ENCODE results near the gene RASA3. TPM values are rescaled to one million over a fixed set of nuclear protein-coding genes. Genes with fewer than 3 reads are reported as not detected.
A peak's percentile ranks its signal among the peaks of the same experiment; 100 is the strongest.

Gene RASA3
- total and polyA plus RNA-seq, 2 donors (not counting 3 experiments of a cell fraction or from before 2014, with no cell fraction given): 26.5 to 53.8 TPM

DNA sequence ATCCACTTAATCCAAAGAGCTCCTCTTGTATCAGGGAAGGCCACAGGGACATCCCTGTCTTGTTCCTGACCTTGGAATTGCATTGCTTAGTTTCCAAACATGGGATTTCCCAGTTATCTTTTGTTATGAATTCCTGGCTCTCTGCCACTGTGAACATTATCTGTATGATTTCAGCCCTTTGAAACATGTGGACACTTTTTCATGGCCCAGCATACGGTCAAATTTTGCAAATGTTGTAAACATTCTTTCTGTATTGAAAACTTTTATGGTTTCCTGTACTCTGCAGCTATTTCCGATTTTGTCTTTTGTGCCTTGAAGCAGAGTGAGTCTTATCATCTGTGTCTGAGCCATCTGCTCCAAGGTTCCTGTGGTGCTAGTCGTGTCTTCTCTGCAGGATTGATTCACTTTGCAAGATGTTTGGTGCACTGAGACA is 42.1 kb upstream of the RASA3 start:
- H2AFZ ChIP-seq (ENCODE audit: low read depth, low read length): no peak overlapping the region
- DNase-seq (ENCODE audit: low read depth, low spot score): peak; percentile 86
- peaks cover 11 to 12% of the 10 kb centered on the region in 2 experiments for H3K27me3 ChIP-seq (ENCODE audit: control insufficient read depth in 2 of 2, insufficient read depth in 2 of 2, low read length in 2 of 2)
- FAIRE-seq: peak; percentile 90
- no peaks in the 10 kb centered on the region for H4K20me1 ChIP-seq (replicated peaks; ENCODE audit: control insufficient read depth, extremely low read depth, insufficient read depth, low read length)
- H3K4me1 ChIP-seq (ENCODE audit: control insufficient read depth, extremely low read depth, insufficient read depth, low read length): peaks cover 14% of the 10 kb centered on the region
- dilution Hi-C loops (cut with MboI; ENCODE audit: extremely low pct_ligation_motif_present, low sequenced_read_pairs): no loop called here
- no peak overlapping the region for H3K4me3 ChIP-seq (replicated peaks in 1 of 3; ENCODE audit: insufficient read depth in 1 of 3, low read depth in 1 of 3, low read length in 3 of 3)
- POLR2A ChIA-PET: no interaction called here
- intact Hi-C loops (cut with micrococcal nuclease): no loop called here
- no peaks in the 10 kb centered on the region for H3K36me3 ChIP-seq (ENCODE audit: control insufficient read depth in 2 of 2, extremely low read depth in 1 of 2, insufficient read depth in 2 of 2, low read length in 2 of 2)
- peak overlapping the region; percentile 37 for H3K27ac ChIP-seq (ENCODE audit: insufficient read depth, low read depth, low read length)
- no TSS peak for BruUV-seq (replicated peaks)
- H3K79me2 ChIP-seq (ENCODE audit: control insufficient read depth, insufficient read depth, low read length): no peaks in the 10 kb centered on the region
- TF ChIP-seq POLR2A (IDR thresholded peaks at IDR 0.05; ENCODE audit: low read depth, low read length) (no peak), GATA2 (IDR thresholded peaks at IDR 0.05; ENCODE audit: insufficient read depth, insufficient read length, low read depth, low read length) (peak; percentile 56)
- no peak overlapping the region for H3K9ac ChIP-seq (replicated peaks; ENCODE audit: extremely low read depth, insufficient read depth, low read length)
- H3K4me2 ChIP-seq (ENCODE audit: insufficient read depth, low read length): peak overlapping the region; percentile 33
- H3K9me3 ChIP-seq (replicated peaks; ENCODE audit: control insufficient read depth, insufficient read depth, low read length): no peaks in the 10 kb centered on the region
- H3K9me1 ChIP-seq (replicated peaks; ENCODE audit: control insufficient read depth, extremely low read depth, insufficient read depth, low read length): no peaks in the 10 kb centered on the region
- CTCF ChIA-PET: interaction anchor here (0.8 to 1.4 kb wide), 3 partner anchors 9 to 37 kb away, joined by 3 read pairs; no protein-coding TSS in a partner anchor

- no TSS peak for BruUV-seq (replicated peaks)
- Histone ChIP-seq H3K79me2 (ENCODE audit: control insufficient read depth, insufficient read depth, low read length) (no peaks in the 10 kb centered on the region), H3K9ac (replicated peaks; ENCODE audit: extremely low read depth, insufficient read depth, low read length) (no peak overlapping the region), H3K9me1 (replicated peaks; ENCODE audit: control insufficient read depth, extremely low read depth, insufficient read depth, low read length) (no peaks in the 10 kb centered on the region), H2AFZ (ENCODE audit: low read depth, low read length) (no peak overlapping the region), H3K36me3 (ENCODE audit: control insufficient read depth in 2 of 2, extremely low read depth in 1 of 2, insufficient read depth in 2 of 2, low read length in 2 of 2) (no peaks in the 10 kb centered on the region), H3K9me3 (replicated peaks; ENCODE audit: control insufficient read depth, insufficient read depth, low read length) (no peaks in the 10 kb centered on the region), H3K4me1 (ENCODE audit: control insufficient read depth, extremely low read depth, insufficient read depth, low read length) (peaks cover 14% of the 10 kb centered on the region), H3K27me3 (ENCODE audit: control insufficient read depth in 2 of 2, insufficient read depth in 2 of 2, low read length in 2 of 2) (peaks cover 6 to 10% of the 10 kb centered on the region in 2 experiments), H3K4me2 (ENCODE audit: insufficient read depth, low read length) (no peak overlapping the region), H4K20me1 (replicated peaks; ENCODE audit: control insufficient read depth, extremely low read depth, insufficient read depth, low read length) (no peaks in the 10 kb centered on the region), H3K27ac (ENCODE audit: insufficient read depth, low read depth, low read length) (no peak overlapping the region), H3K4me3 (replicated peaks in 1 of 3; ENCODE audit: insufficient read depth in 1 of 3, low read depth in 1 of 3, low read length in 3 of 3) (no peak overlapping the region)
- FAIRE-seq (no peak), DNase-seq (ENCODE audit: low read depth, low spot score) (no peak)
- POLR2A ChIA-PET: no interaction called here
- TF ChIP-seq MAX (IDR thresholded peaks at IDR 0.05; ENCODE audit: insufficient read depth, insufficient read length): no peak
- intact Hi-C loops (cut with micrococcal nuclease) (no loop called here), dilution Hi-C loops (cut with MboI; ENCODE audit: extremely low pct_ligation_motif_present, low sequenced_read_pairs) (no loop called here)
- CTCF ChIA-PET: interaction anchor here (0.5 kb wide), 1 partner anchor 428 kb away, joined by 4 read pairs; no protein-coding TSS in a partner anchor
Measured at GRCh38 chr13:114173745-114174144, 41.3 kb upstream of the RASA3 start.

Data from endothelial cell of umbilical vein (primary cell).